HG02623 (cell line): ENCODE measurements around the gene EIF2S3B.
"Not testable (repeated sequence)": the region's sequence is repeated elsewhere in the genome, so short reads cannot be mapped to it uniquely, and the experiment has no call there.

ENCODE experiments used
- ATAC-seq: cut with Tn5 transposase; IDR thresholded peaks from one replicate; pipeline ENCODE4 v1.9.1; 2021; ENCODE audit warnings: moderate library complexity; ENCODE audit not compliant: unreplicated experiment

EIF2S3B gene

GRCh38 chr12:10505620-10506019, at the start of gene EIF2S3B:
TSS of gene EIF2S3B (plus strand) at chr12:10505890. CDS start at chr12:10505903, 13 bp downstream.
- no peak for ATAC-seq

- no peak for ATAC-seq
Observed at GRCh38 chr12:10456856-10457255, 48.8 kb upstream of the EIF2S3B start.

GRCh38 chr12:10457760-10458159, 47.9 kb upstream of the EIF2S3B start:
- ATAC-seq = no peak

GRCh38 chr12:10466311-10466710, 39.4 kb upstream of the EIF2S3B start:
- no peak for ATAC-seq

- no peak for ATAC-seq
Observed at GRCh38 chr12:10469701-10470100, 36.0 kb upstream of the EIF2S3B start.

- ATAC-seq = not testable (repeated sequence)
Observed at GRCh38 chr12:10472808-10473207, 32.9 kb upstream of the EIF2S3B start.

- not testable (repeated sequence) for ATAC-seq
Observed at GRCh38 chr12:10481901-10482300, 23.8 kb upstream of the EIF2S3B start.

- not testable (repeated sequence) for ATAC-seq
Observed at GRCh38 chr12:10487328-10487727, 18.4 kb upstream of the EIF2S3B start.

GRCh38 chr12:10491766-10492165, 13.9 kb upstream of the EIF2S3B start:
- ATAC-seq = no peak

- no peak for ATAC-seq
Observed at GRCh38 chr12:10497602-10498001, 8.1 kb upstream of the EIF2S3B start.

GRCh38 chr12:10498042-10498441, 7.6 kb upstream of the EIF2S3B start:
- ATAC-seq = no peak

- ATAC-seq = no peak
Observed at GRCh38 chr12:10501030-10501429, 4.7 kb upstream of the EIF2S3B start.

- no peak for ATAC-seq
Observed at GRCh38 chr12:10503460-10503859, 2.2 kb upstream of the EIF2S3B start.

GRCh38 chr12:10511756-10512355, 6.2 kb downstream of the EIF2S3B start:
- no peak for ATAC-seq

GRCh38 chr12:10512798-10513197, 7.1 kb downstream of the EIF2S3B start:
- ATAC-seq = no peak

GRCh38 chr12:10521555-10521954, 15.9 kb downstream of the EIF2S3B start:
- no peak for ATAC-seq

GRCh38 chr12:10528174-10528953, 22.7 kb downstream of the EIF2S3B start:
- no peak for ATAC-seq

- ATAC-seq = no peak
Observed at GRCh38 chr12:10529603-10530002, 23.9 kb downstream of the EIF2S3B start.

GRCh38 chr12:10537721-10538120, 32.0 kb downstream of the EIF2S3B start:
- ATAC-seq = no peak

GRCh38 chr12:10540776-10541205, 35.1 kb downstream of the EIF2S3B start:
- peak; percentile 81 for ATAC-seq

GRCh38 chr12:10543499-10543898, 37.8 kb downstream of the EIF2S3B start:
- ATAC-seq = no peak

- no peak for ATAC-seq
Observed at GRCh38 chr12:10551375-10551774, 45.7 kb downstream of the EIF2S3B start.
